ENCODE data around the gene RASA1.
A peak's percentile ranks its signal among the peaks of the same experiment; 100 is the strongest.

Gene RASA1

GRCh38 chr5:87394411-87395165 is 126.9 kb downstream of the RASA1 start:
- H3K4me3 ChIP-seq (ENCODE audit: low read depth, low read length): no peak overlapping the region
- DNase-seq (ENCODE audit: low read depth): peak; percentile 72

- H3K4me3 ChIP-seq (ENCODE audit: low read depth, low read length): no peak overlapping the region
- no peak for DNase-seq (ENCODE audit: low read depth)
These were observed 131.4 kb downstream of the RASA1 start for GRCh38 chr5:87398981-87399614.

GRCh38 chr5:87399720-87400119 is 132.0 kb downstream of the RASA1 start:
- no peak for DNase-seq (ENCODE audit: low read depth)
- H3K4me3 ChIP-seq (ENCODE audit: low read depth, low read length): no peak overlapping the region

- no peak overlapping the region for H3K4me3 ChIP-seq (ENCODE audit: low read depth, low read length)
- DNase-seq (ENCODE audit: low read depth): no peak
These were observed 132.7 kb downstream of the RASA1 start for GRCh38 chr5:87400305-87400899.

GRCh38 chr5:87401626-87402025 is 133.9 kb downstream of the RASA1 start:
- no peak for DNase-seq (ENCODE audit: low read depth)

GRCh38 chr5:87403409-87403808 is 135.7 kb downstream of the RASA1 start:
- no peak overlapping the region for H3K4me3 ChIP-seq (ENCODE audit: low read depth, low read length)
- DNase-seq (ENCODE audit: low read depth): no peak

More at GRCh38 chr5:87401626-87402025, 133.9 kb downstream of the RASA1 start:
- H3K4me3 ChIP-seq (ENCODE audit: low read depth, low read length): no peak overlapping the region

GRCh38 chr5:87403899-87404298 is 136.2 kb downstream of the RASA1 start:
- no peak overlapping the region for H3K4me3 ChIP-seq (ENCODE audit: low read depth, low read length)
- DNase-seq (ENCODE audit: low read depth): no peak

GRCh38 chr5:87404359-87404758 is 136.7 kb downstream of the RASA1 start:
- no peak for DNase-seq (ENCODE audit: low read depth)
- no peak overlapping the region for H3K4me3 ChIP-seq (ENCODE audit: low read depth, low read length)

GRCh38 chr5:87405472-87406155 is 137.9 kb downstream of the RASA1 start:
- H3K4me3 ChIP-seq (ENCODE audit: low read depth, low read length): no peak overlapping the region
- no peak for DNase-seq (ENCODE audit: low read depth)

- no peak for DNase-seq (ENCODE audit: low read depth)
- no peak overlapping the region for H3K4me3 ChIP-seq (ENCODE audit: low read depth, low read length)
These were observed 140.5 kb downstream of the RASA1 start for GRCh38 chr5:87408204-87408603.

GRCh38 chr5:87410931-87411330 is 143.2 kb downstream of the RASA1 start:
- DNase-seq (ENCODE audit: low read depth): peak; percentile 57
- no peak overlapping the region for H3K4me3 ChIP-seq (ENCODE audit: low read depth, low read length)

- DNase-seq (ENCODE audit: low read depth): no peak
- peak overlapping the region; percentile 97 for H3K4me3 ChIP-seq (ENCODE audit: low read depth, low read length)
These were observed 143.9 kb downstream of the RASA1 start for GRCh38 chr5:87411586-87411972.

- peak overlapping the region; percentile 97 for H3K4me3 ChIP-seq (ENCODE audit: low read depth, low read length)
- DNase-seq (ENCODE audit: low read depth): no peak
These were observed 144.4 kb downstream of the RASA1 start for GRCh38 chr5:87411973-87412629.

GRCh38 chr5:87412630-87413342 is 145.1 kb downstream of the RASA1 start, which contains the start of gene CCNH:
CCNH (minus strand) TSS chr5:87412930; CDS start chr5:87412794, 136 bp downstream.
- DNase-seq (ENCODE audit: low read depth): peak; percentile 95
- H3K4me3 ChIP-seq (ENCODE audit: low read depth, low read length): peak within 1 kb of the TSS; percentile 97

- no peak for DNase-seq (ENCODE audit: low read depth)
- H3K4me3 ChIP-seq (ENCODE audit: low read depth, low read length): peak overlapping the region; percentile 97
These were observed 145.6 kb downstream of the RASA1 start for GRCh38 chr5:87413343-87413645.

GRCh38 chr5:87418506-87418905 is 150.8 kb downstream of the RASA1 start:
- no peak overlapping the region for H3K4me3 ChIP-seq (ENCODE audit: low read depth, low read length)
- no peak for DNase-seq (ENCODE audit: low read depth)

- no peak overlapping the region for H3K4me3 ChIP-seq (ENCODE audit: low read depth, low read length)
These were observed 153.6 kb downstream of the RASA1 start for GRCh38 chr5:87421307-87421706.

GRCh38 chr5:87423755-87424154 is 156.1 kb downstream of the RASA1 start:
- DNase-seq (ENCODE audit: low read depth): no peak
- no peak overlapping the region for H3K4me3 ChIP-seq (ENCODE audit: low read depth, low read length)

More at GRCh38 chr5:87421307-87421706, 153.6 kb downstream of the RASA1 start:
- peak; percentile 34 for DNase-seq (ENCODE audit: low read depth)

- no peak overlapping the region for H3K4me3 ChIP-seq (ENCODE audit: low read depth, low read length)
- DNase-seq (ENCODE audit: low read depth): no peak
These were observed 163.3 kb downstream of the RASA1 start for GRCh38 chr5:87430863-87431457.

Measured in skeletal muscle cell (primary cell).